HUES6 (cell line): ENCODE results near the gene IDS.

Source experiments
- H3K27ac ChIP-seq: 2 replicates; pipeline ENCODE4 v1.7.0; 2013; ENCODE audit warnings: low read depth, mild to moderate bottlenecking, low read length, inconsistent platforms
- H3K27me3 ChIP-seq: 2 replicates; pipeline ENCODE4 v1.6.1; 2013; ENCODE audit warnings: low read length; ENCODE audit not compliant: control insufficient read depth, insufficient read depth
- H3K36me3 ChIP-seq: 2 replicates; pipeline ENCODE4 v1.6.1; 2013; ENCODE audit warnings: low read length; ENCODE audit not compliant: control insufficient read depth, insufficient read depth
- H3K4me1 ChIP-seq: 2 replicates; pipeline ENCODE4 v1.6.1; 2013; ENCODE audit warnings: low read length; ENCODE audit not compliant: control insufficient read depth, insufficient read depth
- H3K4me3 ChIP-seq: 2 replicates; pipeline ENCODE4 v1.5.1; 2013; ENCODE audit warnings: low read depth, low read length
- H3K9ac ChIP-seq: one replicate; pipeline ENCODE4 v1.6.1; 2013; ENCODE audit warnings: mild to moderate bottlenecking, low read length
- H3K9me3 ChIP-seq: 2 replicates; pipeline ENCODE4 v1.6.1; 2013; ENCODE audit warnings: low read depth, low read length; ENCODE audit not compliant: control insufficient read depth, insufficient read depth

The IDS gene

GRCh38 chrX:149476513-149476912 lies 28.6 kb downstream of the IDS start:
- Histone ChIP-seq H3K9ac (no peak overlapping the region), H3K27ac (no peak overlapping the region), H3K9me3 (no peaks in the 10 kb centered on the region)

GRCh38 chrX:149473966-149474365 lies 31.1 kb downstream of the IDS start:
- Histone ChIP-seq H3K27me3 (peaks cover 15% of the 10 kb centered on the region), H3K27ac (no peak overlapping the region), H3K9ac (no peak overlapping the region), H3K4me1 (no peaks in the 10 kb centered on the region), H3K9me3 (no peaks in the 10 kb centered on the region), H3K36me3 (no peaks in the 10 kb centered on the region; the same call in 1 of the 2 replicates), H3K4me3 (no peak overlapping the region)

More at GRCh38 chrX:149476513-149476912, 28.6 kb downstream of the IDS start:
- no peak overlapping the region for H3K4me3 ChIP-seq
- no peaks in the 10 kb centered on the region for H3K4me1 ChIP-seq
- H3K36me3 ChIP-seq: peaks cover 10% of the 10 kb centered on the region
- H3K27me3 ChIP-seq: peaks cover 14% of the 10 kb centered on the region

- H3K4me1 ChIP-seq: no peaks in the 10 kb centered on the region
- H3K9ac ChIP-seq: no peak overlapping the region
- no peaks in the 10 kb centered on the region for H3K36me3 ChIP-seq
- H3K27ac ChIP-seq: no peak overlapping the region
- no peaks in the 10 kb centered on the region for H3K9me3 ChIP-seq
- peaks cover 15% of the 10 kb centered on the region for H3K27me3 ChIP-seq
- H3K4me3 ChIP-seq: no peak overlapping the region
Measured at GRCh38 chrX:149473092-149473491, 32.0 kb downstream of the IDS start.

GRCh38 chrX:149472625-149473024 lies 32.5 kb downstream of the IDS start:
- no peak overlapping the region for H3K4me3 ChIP-seq
- H3K9me3 ChIP-seq: no peaks in the 10 kb centered on the region
- no peaks in the 10 kb centered on the region for H3K4me1 ChIP-seq

GRCh38 chrX:149471397-149471796 lies 33.7 kb downstream of the IDS start:
- no peak overlapping the region for H3K27ac ChIP-seq
- no peak overlapping the region for H3K4me3 ChIP-seq
- no peaks in the 10 kb centered on the region for H3K9me3 ChIP-seq
- H3K27me3 ChIP-seq: peaks cover 15% of the 10 kb centered on the region
- no peaks in the 10 kb centered on the region for H3K4me1 ChIP-seq
- no peak overlapping the region for H3K9ac ChIP-seq
- H3K36me3 ChIP-seq: no peaks in the 10 kb centered on the region

More at GRCh38 chrX:149472625-149473024, 32.5 kb downstream of the IDS start:
- Histone ChIP-seq H3K9ac (no peak overlapping the region), H3K36me3 (no peaks in the 10 kb centered on the region), H3K27me3 (peaks cover 15% of the 10 kb centered on the region), H3K27ac (no peak overlapping the region)

GRCh38 chrX:149470955-149471354 lies 34.2 kb downstream of the IDS start:
- no peaks in the 10 kb centered on the region for H3K4me1 ChIP-seq
- no peak overlapping the region for H3K9ac ChIP-seq
- H3K4me3 ChIP-seq: no peak overlapping the region
- H3K9me3 ChIP-seq: no peaks in the 10 kb centered on the region
- H3K36me3 ChIP-seq: no peaks in the 10 kb centered on the region
- no peak overlapping the region for H3K27ac ChIP-seq
- H3K27me3 ChIP-seq: peaks cover 15% of the 10 kb centered on the region

- H3K4me3 ChIP-seq: no peak overlapping the region
- H3K27ac ChIP-seq: no peak overlapping the region
- no peaks in the 10 kb centered on the region for H3K36me3 ChIP-seq
- H3K9ac ChIP-seq: no peak overlapping the region
- H3K9me3 ChIP-seq: peaks cover 7% of the 10 kb centered on the region
- peaks cover 15% of the 10 kb centered on the region for H3K27me3 ChIP-seq
- H3K4me1 ChIP-seq: no peaks in the 10 kb centered on the region
Measured at GRCh38 chrX:149469406-149469805, 35.7 kb downstream of the IDS start.

- peaks cover 12% of the 10 kb centered on the region for H3K9me3 ChIP-seq
- H3K4me3 ChIP-seq: no peak overlapping the region
- H3K27me3 ChIP-seq: peaks cover 11% of the 10 kb centered on the region
- no peaks in the 10 kb centered on the region for H3K4me1 ChIP-seq
- no peaks in the 10 kb centered on the region for H3K36me3 ChIP-seq
- H3K9ac ChIP-seq: no peak overlapping the region
- H3K27ac ChIP-seq: no peak overlapping the region
Measured at GRCh38 chrX:149467920-149468319, 37.2 kb downstream of the IDS start.

GRCh38 chrX:149467461-149467860 lies 37.6 kb downstream of the IDS start:
- Histone ChIP-seq H3K9ac (no peak overlapping the region), H3K27me3 (peaks cover 11% of the 10 kb centered on the region), H3K4me3 (no peak overlapping the region), H3K36me3 (no peaks in the 10 kb centered on the region), H3K9me3 (peaks cover 12% of the 10 kb centered on the region), H3K27ac (no peak overlapping the region), H3K4me1 (no peaks in the 10 kb centered on the region)

- no peaks in the 10 kb centered on the region for H3K36me3 ChIP-seq
- H3K4me3 ChIP-seq: no peak overlapping the region
- no peaks in the 10 kb centered on the region; the same call in 1 of the 2 replicates for H3K27me3 ChIP-seq
- no peaks in the 10 kb centered on the region for H3K4me1 ChIP-seq
- no peak overlapping the region for H3K27ac ChIP-seq
- peaks cover 12% of the 10 kb centered on the region for H3K9me3 ChIP-seq
- H3K9ac ChIP-seq: no peak overlapping the region
Measured at GRCh38 chrX:149462849-149463248, 42.3 kb downstream of the IDS start.

GRCh38 chrX:149461746-149462145 lies 43.4 kb downstream of the IDS start:
- Histone ChIP-seq H3K36me3 (no peaks in the 10 kb centered on the region), H3K4me1 (no peaks in the 10 kb centered on the region), H3K27me3 (no peaks in the 10 kb centered on the region; the same call in 1 of the 2 replicates), H3K27ac (no peak overlapping the region), H3K4me3 (no peak overlapping the region), H3K9me3 (peaks cover 12% of the 10 kb centered on the region), H3K9ac (no peak overlapping the region)

- Histone ChIP-seq H3K9ac (no peak overlapping the region), H3K27me3 (no peaks in the 10 kb centered on the region; the same call in 1 of the 2 replicates), H3K27ac (no peak overlapping the region), H3K4me1 (no peaks in the 10 kb centered on the region), H3K36me3 (no peaks in the 10 kb centered on the region), H3K9me3 (peaks cover 1% of the 10 kb centered on the region; the same call in 1 of the 2 replicates), H3K4me3 (no peak overlapping the region)
Measured at GRCh38 chrX:149458586-149458985, 46.5 kb downstream of the IDS start.
